Stimulated activated CD8-positive, alpha-beta memory T cell treated with anti-CD3 and anti-CD28 coated beads, Interleukin-4, amount 100 ng/mL, for 1 hour (primary cell): ENCODE results near the gene NOM1.
"Not testable (repeated sequence)": the region's sequence is repeated elsewhere in the genome, so short reads cannot be mapped to it uniquely, and the experiment has no call there.

Experiments
- DNase-seq, 2 donors: peaks; one replicate each; pipeline ENCODE4 v3.0.0-alpha.2; 2020; ENCODE audit warnings: low read depth in 2 of 2, low spot score in 1 of 2

The NOM1 gene

GRCh38 chr7:156940421-156941122 is 8.9 kb upstream of the NOM1 start:
- DNase-seq: no peak

DNA sequence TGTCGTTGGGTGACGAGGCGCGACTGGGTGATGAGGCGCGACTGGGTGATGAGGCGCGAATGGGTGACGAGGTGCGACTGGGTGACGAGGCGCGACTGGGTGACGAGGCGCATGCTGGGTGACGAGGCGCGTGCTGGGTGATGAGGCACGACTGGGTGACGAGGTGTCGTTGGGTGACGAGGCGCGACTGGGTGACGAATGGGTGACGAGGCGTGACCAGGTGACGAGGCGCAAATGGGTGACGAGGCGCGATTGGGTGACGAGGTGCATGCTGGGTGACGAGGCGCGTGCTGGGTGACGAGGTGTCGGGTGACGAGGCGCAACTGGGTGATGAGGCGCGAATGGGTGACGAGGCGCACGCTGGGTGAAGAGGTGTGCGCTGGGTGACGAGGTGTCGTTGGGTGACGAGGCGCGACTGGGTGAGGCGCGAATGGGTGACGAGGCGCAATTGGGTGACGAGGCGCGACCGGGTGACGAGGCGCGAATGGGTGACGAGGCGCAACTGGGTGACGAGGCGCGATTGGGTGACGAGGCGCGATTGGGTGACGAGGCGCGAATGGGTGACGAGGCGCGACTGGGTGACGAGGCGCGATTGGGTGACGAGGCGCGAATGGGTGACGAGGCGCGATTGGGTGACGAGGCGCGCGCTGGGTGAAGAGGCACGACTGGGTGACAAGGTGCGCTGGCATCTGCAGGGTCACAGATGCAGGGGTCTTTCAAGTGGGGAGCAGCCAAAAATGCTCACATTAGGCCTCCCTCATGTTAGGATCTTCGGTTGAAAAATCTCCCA is 7.9 kb upstream of the NOM1 start:
- DNase-seq: no peak

GRCh38 chr7:156942708-156943090 is 6.8 kb upstream of the NOM1 start:
- no peak for DNase-seq

DNA sequence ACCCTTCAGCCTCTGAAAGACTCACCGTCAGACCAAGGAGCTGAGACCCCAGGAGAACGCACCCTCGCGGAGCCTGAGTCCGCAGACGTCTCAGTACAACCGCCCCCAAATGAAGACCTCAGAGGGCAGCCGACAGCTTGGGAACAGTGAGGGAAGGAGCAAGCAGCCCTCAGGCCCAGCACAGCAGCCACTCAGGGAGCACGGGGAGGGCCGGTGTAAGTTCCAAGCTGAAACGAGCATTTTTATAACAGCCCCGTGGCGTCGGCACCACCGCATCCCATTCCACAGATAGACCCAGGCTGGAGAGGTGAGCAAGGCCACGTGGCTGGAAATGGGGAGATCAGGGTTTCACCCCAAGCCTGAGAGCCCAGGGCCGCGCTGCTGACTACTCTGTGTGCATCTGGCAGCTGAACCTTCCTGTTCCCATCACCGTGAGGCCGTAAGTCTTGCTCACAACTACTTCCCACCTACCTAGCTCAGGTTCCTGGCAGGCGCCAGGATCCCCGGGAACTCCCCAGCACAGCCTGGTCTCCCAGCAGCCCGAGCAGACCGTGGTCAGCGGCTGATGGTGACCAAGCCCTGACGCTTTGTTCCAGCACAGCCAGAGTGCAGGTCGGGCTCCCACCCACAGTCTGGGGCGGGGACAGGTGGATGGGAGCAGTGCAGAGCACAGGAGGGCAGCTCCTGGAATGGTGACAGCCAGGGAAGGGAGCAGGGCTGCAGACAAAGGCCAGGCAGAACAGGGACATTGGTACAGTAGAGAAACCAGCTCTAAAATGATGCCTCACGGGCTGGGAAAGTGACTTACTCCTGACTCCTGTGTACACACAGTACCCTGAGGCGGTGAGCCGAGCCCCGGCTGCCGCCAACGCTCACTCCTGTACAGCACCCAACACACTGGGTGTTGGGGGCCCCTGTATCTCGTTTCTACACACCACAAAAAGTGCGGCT is 6.1 kb upstream of the NOM1 start:
- no peak for DNase-seq

- DNase-seq: no peak
These were observed 4.6 kb upstream of the NOM1 start for GRCh38 chr7:156944876-156945275.

DNA sequence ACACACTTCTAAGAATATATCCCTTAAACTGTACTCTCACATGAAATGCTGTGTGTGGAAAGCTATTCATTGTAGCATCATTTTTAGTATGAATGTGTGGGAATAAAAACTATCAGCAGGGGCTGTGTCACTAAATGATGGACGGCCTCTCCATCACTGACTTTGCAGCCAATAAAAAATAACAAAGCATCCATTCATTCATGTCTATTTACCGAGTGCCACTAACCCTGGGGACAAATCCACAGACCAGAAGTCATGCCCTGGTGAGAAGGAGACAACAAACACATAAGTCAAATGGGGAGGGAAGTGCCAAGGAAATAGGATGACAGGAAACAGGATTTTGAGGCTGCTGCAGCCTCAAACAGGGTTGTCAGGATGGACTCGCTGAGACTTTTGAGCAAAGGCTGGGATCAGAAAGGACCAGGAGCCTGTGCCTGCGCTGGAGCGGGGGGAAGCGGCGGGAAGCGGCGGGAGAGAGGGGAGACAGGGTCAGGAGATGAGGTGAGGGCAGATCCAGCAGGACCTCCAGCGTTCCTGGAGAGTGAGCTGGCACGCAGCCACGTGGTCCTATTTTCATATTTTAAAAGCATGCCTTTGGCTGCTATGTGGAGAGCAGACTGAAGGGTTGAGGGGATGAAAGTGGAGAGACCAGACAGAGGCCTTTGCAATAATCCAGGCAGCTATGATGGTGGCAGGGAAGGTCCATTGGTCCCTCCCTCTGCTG is 2.2 kb upstream of the NOM1 start:
- DNase-seq: no peak

DNA sequence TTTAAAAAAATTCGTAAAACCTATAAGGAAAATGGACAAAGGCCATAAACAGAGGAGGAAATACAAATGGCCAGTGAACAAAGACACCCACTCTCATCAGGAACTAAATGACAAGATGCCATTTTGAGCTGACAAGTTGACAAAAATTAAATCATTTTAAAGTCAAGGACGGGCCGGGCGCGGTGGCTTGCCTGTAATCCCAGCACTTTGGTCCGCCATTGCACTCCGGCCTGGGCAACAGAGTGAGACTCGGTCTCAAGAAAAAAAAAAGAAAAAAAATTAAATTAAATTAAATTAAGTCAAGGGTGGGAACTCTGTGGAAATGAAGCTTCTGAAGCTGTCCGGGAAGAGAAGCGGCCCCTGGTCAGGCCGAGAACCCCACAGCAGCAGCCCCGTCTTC is 1.2 kb upstream of the NOM1 start:
- DNase-seq: no peak

DNA sequence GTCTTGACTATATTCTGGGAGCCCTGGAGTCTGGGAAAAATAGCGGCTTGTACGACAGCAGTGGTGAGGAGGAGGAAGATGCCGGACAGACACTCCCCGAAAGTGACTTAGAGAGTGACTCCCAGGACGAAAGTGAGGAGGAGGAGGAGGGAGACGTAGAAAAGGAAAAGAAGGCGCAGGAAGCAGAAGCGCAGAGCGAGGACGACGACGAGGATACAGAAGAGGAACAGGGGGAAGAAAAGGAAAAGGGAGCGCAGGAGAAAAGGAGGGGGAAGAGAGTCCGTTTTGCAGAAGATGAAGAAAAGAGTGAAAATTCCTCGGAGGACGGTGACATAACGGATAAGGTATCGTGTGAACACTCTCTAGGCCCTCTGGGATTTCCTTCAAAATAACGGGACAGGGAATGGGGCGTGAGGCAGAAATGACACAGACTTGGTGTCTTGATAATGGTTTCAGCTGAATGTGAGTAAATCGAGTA is 908 bp downstream of the NOM1 start:
- no peak for DNase-seq

DNA sequence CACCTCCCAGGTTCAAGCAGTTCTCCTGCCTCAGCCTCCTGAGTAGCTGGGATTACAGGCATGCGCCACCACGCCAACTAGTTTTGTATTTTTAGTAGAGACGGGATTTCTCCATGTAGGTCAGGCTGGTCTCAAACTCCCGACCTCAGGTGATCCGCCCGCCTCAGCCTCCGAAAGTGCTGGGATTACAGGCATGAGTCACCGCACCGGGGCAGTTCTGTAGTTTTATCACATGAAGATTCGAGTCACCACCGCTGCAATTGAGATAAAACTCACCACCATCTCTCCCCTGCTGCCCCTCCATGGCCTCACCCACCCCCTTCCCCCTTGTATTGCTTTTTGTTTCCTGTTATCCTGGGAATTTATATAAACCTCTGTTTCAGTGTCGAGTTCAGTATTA is 3.7 kb downstream of the NOM1 start:
- not testable (repeated sequence) for DNase-seq

DNA sequence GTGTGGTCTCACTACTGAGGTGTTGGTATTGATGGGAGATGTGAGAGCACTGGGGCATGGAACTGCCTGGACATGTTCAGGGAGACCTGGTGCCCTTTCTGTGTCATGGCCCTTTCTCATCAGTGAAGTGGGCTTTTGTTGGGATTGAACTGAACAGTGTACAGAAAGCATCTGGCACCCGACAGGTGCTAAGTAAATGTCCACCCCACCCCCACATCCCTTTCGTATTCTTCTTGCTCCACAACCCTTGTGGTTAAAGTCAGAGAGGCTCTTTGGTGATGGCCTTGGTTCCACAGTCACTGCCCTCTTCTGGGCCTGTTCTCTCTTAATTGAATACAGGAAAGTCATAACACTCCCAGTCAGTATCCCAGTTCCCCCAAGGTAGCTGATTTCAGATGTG is 5.4 kb downstream of the NOM1 start:
- DNase-seq: no peak

DNA sequence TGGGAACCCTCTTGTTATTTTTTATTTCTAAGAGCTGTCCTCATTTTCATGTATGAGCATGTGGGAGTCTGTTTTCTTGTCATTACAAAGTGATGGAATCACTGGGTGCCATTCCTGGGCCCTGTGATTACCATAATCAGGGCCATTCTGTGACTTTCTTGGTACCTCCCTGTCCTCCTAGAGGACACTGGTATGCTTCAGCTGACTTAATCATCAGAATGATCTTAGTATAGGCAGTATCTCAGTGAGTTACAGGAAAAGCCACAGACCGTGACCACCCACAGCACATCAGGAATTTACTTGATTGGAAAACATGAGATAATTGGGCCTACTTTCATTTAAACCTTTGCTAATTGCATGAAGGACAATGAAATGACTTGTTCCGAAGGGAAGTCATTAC is 7.2 kb downstream of the NOM1 start:
- DNase-seq: no peak

DNA sequence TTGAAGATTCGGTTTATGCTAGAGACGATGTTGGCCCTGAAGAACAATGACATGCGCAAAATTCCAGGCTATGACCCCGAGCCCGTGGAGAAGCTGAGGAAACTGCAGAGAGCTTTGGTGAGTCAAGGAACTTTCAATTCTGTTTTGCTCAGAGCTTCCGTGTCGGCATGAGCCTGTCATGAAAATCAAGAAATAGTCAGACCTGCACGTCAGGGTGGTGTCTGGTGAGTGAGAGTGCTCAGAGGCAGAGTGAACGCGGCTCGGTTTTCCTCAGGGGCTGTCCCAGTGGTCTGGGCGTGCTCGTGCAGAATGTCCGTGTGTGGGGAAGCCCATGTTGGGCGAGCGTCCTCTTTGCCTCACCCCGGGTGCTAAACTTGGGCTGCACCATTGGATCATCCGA is 12.6 kb downstream of the NOM1 start:
- DNase-seq: no peak

- DNase-seq: no peak
These were observed 13.4 kb downstream of the NOM1 start for GRCh38 chr7:156962897-156963296.

DNA sequence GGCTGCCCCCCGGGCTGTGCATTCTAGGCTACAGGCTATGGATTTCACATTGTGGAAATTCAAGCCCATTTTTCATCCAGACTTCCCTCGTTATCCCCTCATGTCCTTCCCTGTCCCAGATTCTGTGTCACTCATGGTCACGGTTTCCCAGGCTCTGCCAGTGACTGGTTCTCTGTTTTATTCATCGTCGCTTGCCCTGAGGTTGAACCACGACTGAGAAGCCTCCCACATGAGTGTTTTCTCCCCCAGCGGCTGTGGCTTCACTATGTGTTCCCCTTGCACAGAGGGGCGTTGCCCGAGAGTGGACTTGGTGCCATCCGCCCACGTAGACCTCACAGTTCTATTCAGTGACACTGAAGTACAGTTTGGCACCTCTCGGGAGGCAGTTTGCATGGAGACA is 14.0 kb downstream of the NOM1 start:
- DNase-seq: no peak

DNA sequence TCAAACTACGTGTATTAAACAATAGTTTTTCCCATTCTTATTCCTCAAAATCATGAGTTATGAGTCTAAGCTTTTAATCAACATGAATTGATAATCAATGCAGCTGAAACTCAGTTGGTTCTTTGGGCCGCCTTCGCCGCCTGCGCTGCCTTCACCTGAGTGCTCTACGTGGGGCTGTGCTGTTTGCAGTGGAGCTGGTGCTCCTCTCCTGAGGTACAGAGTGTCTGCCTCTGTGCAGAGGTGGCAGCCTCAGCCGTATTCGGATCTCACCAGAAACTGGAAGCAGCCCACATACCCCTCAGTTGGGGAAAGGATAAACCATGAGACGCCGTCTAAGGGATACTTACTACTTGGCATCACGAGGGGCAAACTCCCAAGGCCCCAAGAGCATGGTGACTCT is 15.5 kb downstream of the NOM1 start:
- DNase-seq: no peak

GRCh38 chr7:156966387-156966786 is 16.9 kb downstream of the NOM1 start:
- DNase-seq: no peak

GRCh38 chr7:156968183-156968582 is 18.7 kb downstream of the NOM1 start:
- DNase-seq: no peak

DNA sequence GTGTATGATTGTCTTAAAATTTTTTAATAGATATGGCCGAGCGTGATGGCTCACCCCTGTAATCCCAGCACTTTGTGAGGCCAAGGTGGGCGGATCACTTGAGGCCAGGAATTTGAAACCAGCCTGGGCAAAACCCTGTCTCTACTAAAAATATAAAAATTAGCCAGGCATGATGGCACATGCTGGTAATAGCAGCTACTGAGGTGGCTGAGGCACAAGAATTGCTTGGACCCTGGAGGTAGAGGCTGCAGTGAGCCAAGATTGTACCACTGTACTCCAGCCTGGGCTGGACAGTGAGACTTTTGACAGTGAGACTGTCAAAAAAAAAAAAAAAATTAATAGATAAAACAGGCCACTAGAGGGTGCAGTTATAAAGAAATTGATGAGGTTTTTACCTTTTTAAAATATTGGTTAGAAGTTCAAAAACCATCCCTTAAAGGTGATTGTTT is 20.5 kb downstream of the NOM1 start:
- no peak for DNase-seq

DNA sequence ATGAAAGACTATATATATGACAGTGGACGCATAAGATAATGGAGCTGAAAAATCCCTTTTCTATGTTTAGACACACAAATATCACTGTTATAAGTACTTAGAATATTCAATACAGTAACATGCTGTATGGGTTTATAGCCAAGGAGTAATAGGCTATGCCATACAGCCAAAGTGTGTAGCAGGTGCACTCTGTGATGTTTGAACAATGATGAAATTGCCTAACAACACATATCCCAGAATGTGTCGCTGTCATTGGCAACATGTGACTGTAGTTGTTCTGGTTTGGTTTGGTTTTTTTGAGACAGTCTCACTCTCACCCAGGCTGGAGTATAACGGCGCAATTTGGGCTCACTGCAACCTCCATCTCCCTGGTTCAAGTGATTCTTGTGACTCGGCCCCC is 26.1 kb downstream of the NOM1 start:
- no peak for DNase-seq

DNA sequence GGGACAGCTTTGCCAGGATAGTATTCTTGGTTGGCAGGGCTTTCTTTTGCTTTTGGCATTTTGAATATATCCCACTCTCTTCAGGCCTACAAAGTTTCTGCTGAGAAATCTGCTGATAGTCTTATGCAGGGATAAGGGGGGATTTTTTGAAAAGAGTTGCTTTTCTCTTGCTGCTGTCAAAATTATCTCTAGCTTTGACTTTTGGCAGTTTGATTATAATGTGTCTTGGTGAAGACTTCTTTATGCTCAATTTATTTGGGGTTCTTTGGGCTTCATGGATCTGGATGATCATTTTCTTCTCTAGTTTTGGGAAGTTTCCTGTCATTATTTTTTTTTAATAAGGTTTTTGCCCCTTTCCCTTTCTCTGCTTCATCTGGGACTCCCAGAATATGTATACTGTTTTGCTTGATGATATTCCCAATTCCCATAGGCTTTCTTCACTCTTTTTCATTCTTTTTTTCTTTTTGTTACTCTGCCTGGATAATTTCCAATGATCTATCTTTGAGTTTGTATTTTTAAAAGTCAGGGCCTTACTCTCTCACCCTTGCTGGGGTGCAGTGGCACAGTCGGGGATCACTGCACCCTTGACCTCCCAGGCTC is 29.6 kb downstream of the NOM1 start:
- DNase-seq: no peak
